Measurements from ENCODE around the gene SLC4A5.
A peak's percentile ranks its signal among the peaks of the same experiment; 100 is the strongest.

Gene SLC4A5, protein sequence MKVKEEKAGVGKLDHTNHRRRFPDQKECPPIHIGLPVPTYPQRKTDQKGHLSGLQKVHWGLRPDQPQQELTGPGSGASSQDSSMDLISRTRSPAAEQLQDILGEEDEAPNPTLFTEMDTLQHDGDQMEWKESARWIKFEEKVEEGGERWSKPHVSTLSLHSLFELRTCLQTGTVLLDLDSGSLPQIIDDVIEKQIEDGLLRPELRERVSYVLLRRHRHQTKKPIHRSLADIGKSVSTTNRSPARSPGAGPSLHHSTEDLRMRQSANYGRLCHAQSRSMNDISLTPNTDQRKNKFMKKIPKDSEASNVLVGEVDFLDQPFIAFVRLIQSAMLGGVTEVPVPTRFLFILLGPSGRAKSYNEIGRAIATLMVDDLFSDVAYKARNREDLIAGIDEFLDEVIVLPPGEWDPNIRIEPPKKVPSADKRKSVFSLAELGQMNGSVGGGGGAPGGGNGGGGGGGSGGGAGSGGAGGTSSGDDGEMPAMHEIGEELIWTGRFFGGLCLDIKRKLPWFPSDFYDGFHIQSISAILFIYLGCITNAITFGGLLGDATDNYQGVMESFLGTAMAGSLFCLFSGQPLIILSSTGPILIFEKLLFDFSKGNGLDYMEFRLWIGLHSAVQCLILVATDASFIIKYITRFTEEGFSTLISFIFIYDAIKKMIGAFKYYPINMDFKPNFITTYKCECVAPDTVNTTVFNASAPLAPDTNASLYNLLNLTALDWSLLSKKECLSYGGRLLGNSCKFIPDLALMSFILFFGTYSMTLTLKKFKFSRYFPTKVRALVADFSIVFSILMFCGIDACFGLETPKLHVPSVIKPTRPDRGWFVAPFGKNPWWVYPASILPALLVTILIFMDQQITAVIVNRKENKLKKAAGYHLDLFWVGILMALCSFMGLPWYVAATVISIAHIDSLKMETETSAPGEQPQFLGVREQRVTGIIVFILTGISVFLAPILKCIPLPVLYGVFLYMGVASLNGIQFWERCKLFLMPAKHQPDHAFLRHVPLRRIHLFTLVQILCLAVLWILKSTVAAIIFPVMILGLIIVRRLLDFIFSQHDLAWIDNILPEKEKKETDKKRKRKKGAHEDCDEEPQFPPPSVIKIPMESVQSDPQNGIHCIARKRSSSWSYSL

DNA sequence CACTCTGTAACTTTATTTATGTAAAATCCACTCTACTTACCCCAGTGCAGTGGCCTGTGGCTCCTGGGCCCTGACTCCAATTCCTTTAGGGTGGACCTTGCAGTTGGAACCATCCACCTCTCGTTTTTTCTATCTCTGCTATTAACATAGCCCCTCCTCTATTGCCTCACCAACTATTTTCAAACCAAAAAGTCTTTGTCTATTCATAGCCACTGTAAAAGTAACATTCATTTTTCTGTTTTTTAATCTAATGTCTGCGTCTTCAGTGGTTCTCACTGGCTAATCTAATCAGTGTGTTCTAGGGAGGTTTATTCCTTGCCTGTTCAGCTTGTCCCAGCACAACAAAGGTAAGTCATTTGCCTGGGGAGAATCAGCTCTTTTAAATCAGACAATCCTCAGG, at the start of gene SLC4A5:
Gene SLC4A5 (minus strand): TSS at position 101 of the 400 bp plus-strand sequence. CDS start 28,393 bp downstream, outside the sequence.
- no peak for DNase-seq (ENCODE audit: low read depth in 3 of 3)

GRCh38 chr2:74392449-74392743, 49.2 kb upstream of the SLC4A5 start:
- no peak for DNase-seq (ENCODE audit: low read depth in 3 of 3)

- DNase-seq (ENCODE audit: low read depth in 3 of 3), result peak; percentile 88 to 95 (median 93)
These were observed 48.6 kb upstream of the SLC4A5 start for GRCh38 chr2:74391580-74392448.

DNA sequence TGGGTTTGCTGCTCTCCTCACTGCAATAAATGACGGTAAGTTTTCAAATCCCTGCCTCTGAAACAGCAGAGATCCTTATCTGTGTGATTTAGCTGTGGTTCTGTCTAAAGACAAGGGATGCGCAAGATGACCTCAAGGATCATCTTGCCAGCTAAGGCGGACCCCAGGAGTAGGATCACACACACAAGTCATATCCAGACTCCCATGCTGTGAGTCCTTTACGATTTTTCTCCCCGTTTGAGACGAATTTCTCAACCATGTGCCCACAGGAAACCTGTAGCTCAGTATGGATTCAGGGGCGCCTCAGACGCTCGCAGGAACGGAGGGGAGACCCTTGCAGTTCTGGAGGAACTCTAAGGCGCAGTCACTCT, 48.0 kb upstream of the SLC4A5 start:
- no peak for DNase-seq (ENCODE audit: low read depth in 3 of 3)

GRCh38 chr2:74390606-74391005, 47.4 kb upstream of the SLC4A5 start:
- DNase-seq (ENCODE audit: low read depth in 3 of 3), result no peak

DNA sequence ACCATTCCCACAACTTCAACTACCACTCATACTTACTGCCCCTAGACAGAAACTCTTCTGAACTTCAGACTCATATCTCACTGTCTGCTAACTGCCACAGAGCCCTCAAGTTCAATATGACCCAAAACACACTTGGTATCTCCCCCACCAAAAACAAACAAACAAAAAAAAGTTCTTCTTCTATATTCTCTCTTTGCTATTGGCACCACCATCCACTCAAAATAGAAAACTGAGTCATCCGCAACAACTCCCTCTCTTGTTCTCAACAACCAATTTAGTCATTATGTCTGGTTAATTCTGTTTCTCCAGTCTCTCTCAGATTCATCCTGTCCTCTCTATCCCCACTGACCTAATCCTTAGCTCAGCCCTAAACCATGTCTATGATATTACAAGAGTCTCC, 44.1 kb upstream of the SLC4A5 start:
- no peak for DNase-seq (ENCODE audit: low read depth in 3 of 3)

DNA sequence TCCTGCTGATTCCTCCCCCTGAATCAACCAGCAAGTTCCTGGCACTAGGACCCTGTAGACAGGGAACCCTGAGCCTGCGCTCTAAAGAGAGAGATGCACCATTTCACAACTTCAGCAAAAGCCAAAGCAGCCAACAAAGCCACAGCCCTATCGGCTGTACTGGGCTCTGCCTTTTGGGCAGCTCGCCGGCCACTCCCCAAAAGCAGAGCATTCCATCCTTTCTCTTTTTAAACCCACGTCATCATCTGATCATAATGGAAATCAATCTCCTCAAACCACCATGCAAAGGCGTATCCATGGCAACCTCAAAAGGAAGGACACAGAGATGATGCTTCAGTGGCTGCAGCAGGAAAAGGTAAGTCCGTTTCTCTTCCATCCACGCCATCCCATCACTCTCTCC, 42.2 kb upstream of the SLC4A5 start:
- no peak for DNase-seq (ENCODE audit: low read depth in 3 of 3)

GRCh38 chr2:74384051-74384450, 40.8 kb upstream of the SLC4A5 start:
- no peak for DNase-seq (ENCODE audit: low read depth in 3 of 3)

DNA sequence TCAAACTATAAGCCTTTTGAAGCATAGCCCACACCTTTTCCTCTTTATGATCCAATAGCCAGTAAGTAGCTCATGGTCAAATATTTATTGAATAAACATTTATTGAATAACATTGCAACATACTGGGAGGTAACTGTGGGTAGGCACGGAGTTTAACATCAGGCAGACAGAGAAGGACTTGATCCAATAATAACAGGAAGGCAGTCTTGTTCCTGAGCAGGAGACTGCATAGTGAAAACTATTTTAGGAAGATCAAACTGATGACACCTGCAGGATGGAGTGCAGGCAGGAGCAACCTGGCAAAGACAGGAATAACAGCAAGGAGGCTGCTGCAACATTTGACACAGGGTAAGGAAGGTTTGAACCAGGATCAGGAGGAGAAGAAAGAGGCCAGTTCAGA, 40.0 kb upstream of the SLC4A5 start:
- no peak for DNase-seq (ENCODE audit: low read depth in 3 of 3)

DNA sequence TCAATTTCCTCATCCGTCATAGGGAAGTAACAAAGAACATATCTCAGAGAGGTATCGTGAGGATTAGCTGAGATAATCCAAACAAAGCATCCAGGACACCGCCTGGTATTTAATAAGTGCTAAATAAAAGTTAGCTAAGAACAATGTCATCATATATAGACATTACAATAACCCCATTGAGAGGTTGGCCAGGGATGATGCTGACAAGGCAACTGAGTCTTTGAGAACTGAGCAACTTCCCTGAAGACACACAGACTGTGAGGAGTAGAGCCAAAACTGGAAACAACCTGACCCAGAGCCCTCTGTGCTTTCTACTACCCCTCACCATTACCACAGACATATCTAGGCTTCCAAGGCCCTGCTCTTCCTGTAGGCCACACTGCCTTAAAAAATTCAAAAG, 38.5 kb upstream of the SLC4A5 start:
- DNase-seq (ENCODE audit: low read depth in 3 of 3), result no peak

- peak in 1 of 3 experiments; percentile 2 for DNase-seq (ENCODE audit: low read depth in 3 of 3)
These were observed 36.9 kb upstream of the SLC4A5 start, which contains the start of gene DCTN1 for GRCh38 chr2:74379851-74380789. DCTN1 (minus strand) TSS chr2:74380311; CDS start chr2:74380037, 274 bp downstream.

DNA sequence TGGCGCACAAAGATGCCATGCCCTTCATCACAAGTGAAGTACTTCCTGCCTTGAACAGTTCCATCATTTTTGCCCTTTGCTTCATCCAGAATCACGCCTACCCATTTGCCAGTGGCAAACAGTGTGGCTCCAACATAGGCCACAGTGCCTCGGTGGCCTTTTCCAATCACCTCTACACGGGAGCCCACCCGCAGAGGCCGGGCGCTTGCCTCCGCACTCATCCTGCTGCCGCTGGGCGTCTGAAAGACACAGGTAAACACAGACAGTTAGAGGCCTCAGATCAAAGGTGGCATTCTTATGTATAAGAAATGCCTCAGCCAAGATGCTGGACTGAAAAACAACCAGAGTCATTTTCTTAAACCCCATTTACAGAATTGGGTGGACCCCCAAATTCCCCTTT, 34.8 kb upstream of the SLC4A5 start:
- no peak for DNase-seq (ENCODE audit: low read depth in 3 of 3)

DNA sequence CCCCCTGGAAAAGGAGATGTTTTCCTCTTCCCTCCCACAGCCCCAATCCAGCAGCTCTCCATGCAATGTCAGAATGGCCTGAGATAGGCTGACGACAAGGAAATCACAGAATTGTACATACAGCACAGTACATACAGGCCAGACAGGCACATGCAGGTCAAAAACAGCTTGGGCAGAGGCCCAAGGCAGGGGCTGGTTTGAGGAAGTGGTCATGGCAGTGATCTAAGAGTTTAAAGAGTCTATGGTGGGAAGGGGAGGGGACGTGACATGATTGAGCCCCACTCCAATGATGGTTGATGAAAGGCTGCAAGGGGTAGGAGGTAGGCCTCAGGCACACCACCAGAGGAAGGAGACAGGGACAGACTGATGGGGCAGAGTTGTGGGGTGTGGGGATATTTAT, 32.6 kb upstream of the SLC4A5 start:
- DNase-seq (ENCODE audit: low read depth in 3 of 3), result no peak

DNA sequence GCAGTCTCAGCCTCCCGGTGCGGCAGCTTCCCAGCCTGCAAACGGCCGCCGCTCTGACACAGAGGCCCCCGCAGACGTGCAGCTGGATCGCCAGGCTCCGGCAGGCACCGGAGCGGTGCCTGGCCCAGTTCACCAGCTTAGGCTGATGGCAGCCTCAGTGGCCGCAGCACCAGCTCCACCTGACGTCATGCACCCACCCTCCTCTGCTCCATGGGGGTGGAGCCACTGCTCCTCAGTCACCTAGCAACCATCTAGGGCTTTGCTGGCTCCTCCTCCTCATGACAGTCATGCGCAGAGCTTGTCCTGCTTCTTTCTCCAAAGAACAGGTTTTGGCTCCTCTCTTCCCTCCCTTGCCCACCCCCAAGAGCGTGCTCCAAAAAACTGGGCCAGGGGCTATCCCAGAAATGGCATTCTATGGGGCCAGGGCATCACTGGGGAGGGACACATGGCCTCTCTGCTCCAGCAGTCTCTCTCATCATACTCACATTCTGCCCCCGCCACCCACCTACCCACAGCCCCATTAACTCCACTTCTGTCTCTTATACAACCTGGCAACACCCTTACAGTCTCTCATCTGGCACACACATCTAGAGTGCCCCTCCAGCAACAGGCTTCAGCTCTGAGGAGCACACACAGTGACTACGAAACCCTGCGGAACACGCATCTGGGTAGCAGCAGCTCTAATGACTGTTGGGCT, 31.4 kb upstream of the SLC4A5 start:
- no peak for DNase-seq (ENCODE audit: low read depth in 3 of 3)

- DNase-seq (ENCODE audit: low read depth in 3 of 3), result no peak
These were observed 30.8 kb upstream of the SLC4A5 start for GRCh38 chr2:74373985-74374384.

GRCh38 chr2:74373221-74373676, 30.0 kb upstream of the SLC4A5 start:
- no peak for DNase-seq (ENCODE audit: low read depth in 3 of 3)

GRCh38 chr2:74372674-74373073, 29.5 kb upstream of the SLC4A5 start:
- no peak for DNase-seq (ENCODE audit: low read depth in 3 of 3)

DNA sequence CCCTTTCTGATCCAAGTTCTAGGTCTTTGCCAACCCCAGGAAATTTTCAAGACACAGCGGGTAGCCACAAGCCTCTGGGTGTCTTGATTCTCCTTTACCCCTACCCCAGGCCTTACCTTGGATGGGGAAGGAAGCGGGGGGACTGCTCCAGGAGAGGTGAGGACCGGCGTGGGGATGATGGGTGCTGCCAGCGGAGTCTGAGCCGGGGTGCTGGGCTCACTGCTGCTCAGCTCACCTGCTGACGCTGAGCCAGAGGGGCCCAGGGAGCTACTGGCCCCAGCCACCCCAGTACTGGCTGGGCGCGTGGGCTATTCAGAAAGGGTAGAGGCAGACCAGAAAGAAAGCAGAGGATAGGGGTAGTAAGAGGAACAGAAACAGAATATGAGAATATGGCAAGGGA, 28.2 kb upstream of the SLC4A5 start:
- no peak for DNase-seq (ENCODE audit: low read depth in 3 of 3)

DNA sequence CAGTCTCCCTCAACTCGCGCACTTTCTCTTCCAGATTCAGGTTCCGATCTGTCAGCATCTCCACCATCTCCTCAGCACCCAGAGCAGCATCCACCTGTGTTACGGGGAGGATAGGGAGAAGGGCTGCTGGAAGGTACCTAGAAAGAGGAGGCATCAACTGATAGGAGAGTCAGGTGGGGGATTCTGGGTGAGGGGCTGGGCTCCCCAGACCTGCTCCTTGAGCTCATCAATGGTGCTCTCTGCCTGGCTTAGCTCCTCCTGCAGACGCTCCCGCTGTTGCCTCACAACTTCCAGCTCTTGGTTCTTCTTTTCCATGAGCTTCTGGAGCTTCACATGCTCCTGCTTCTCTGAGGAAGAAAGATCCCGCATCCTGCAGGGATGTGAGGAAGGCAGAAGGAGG, 26.8 kb upstream of the SLC4A5 start:
- DNase-seq (ENCODE audit: low read depth in 3 of 3), result no peak

- DNase-seq (ENCODE audit: low read depth in 3 of 3), result no peak
These were observed 25.3 kb upstream of the SLC4A5 start for GRCh38 chr2:74368499-74368898.
